GM21526 (cell line): ENCODE measurements around the gene SF3B3.
"Not testable (repeated sequence)": the region's sequence is repeated elsewhere in the genome, so short reads cannot be mapped to it uniquely, and the experiment has no call there.

Experiments used
- ATAC-seq: cut with Tn5 transposase; IDR thresholded peaks from one replicate; pipeline ENCODE4 v1.9.1; 2021; ENCODE audit warnings: moderate library complexity; ENCODE audit not compliant: unreplicated experiment, low FRiP score

Gene SF3B3

GRCh38 chr16:70611785-70612303, 88.2 kb downstream of the SF3B3 start:
- no peak for ATAC-seq

- no peak for ATAC-seq
Observed at GRCh38 chr16:70612931-70613330, 89.3 kb downstream of the SF3B3 start.

- ATAC-seq = no peak
Observed at GRCh38 chr16:70614208-70614951, 90.8 kb downstream of the SF3B3 start.

GRCh38 chr16:70615945-70616344, 92.3 kb downstream of the SF3B3 start:
- no peak for ATAC-seq

- ATAC-seq = not testable (repeated sequence)
Observed at GRCh38 chr16:70621864-70622263, 98.2 kb downstream of the SF3B3 start.
